Esophagus squamous epithelium (tissue), 4 donors: Measurements from ENCODE around the gene TAB2.

Experiments used
- POLR2A ChIP-seq, 4 donors: fragments of 450-650 bp; IDR thresholded peaks; one replicate each; pipeline ENCODE4 v1.6.1; 2017; ENCODE audit warnings: antibody characterized with exemption in 4 of 4, mild to moderate bottlenecking in 4 of 4, moderate library complexity in 3 of 4
- TF ChIP-seq, protein P1 (sequence below), 6 experiments: fragments of 450-650 bp in 4 of 6; fragments of 200-600 bp in 2 of 6; sonication (generic) in 2 of 6; IDR thresholded peaks; one replicate each; pipeline ENCODE4 v1.5.1; 2016 to 2019; ENCODE audit warnings: antibody characterized with exemption in 6 of 6, mild to moderate bottlenecking in 4 of 6, moderate library complexity in 4 of 6

DNA sequence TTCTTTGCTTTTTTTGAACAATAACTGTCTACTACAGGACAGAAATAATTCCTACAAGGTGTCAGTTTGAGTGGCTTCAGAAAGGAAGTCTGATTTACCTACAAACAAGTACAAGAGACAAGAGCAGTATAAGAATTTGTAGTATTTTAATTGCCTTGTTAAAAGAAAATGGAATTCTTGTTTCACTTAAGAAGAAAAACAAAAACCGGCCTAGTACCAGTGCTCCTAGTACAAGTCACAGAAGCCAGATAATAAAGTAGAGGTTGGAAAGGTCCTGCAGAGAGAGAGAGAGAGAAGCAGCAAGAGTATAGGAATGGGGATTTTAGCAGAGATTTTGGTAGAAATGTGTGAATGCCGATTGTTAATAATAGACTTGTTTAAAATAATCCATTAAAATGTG is 6.4 kb downstream of the TAB2 start:
- TF ChIP-seq, protein P1, sequence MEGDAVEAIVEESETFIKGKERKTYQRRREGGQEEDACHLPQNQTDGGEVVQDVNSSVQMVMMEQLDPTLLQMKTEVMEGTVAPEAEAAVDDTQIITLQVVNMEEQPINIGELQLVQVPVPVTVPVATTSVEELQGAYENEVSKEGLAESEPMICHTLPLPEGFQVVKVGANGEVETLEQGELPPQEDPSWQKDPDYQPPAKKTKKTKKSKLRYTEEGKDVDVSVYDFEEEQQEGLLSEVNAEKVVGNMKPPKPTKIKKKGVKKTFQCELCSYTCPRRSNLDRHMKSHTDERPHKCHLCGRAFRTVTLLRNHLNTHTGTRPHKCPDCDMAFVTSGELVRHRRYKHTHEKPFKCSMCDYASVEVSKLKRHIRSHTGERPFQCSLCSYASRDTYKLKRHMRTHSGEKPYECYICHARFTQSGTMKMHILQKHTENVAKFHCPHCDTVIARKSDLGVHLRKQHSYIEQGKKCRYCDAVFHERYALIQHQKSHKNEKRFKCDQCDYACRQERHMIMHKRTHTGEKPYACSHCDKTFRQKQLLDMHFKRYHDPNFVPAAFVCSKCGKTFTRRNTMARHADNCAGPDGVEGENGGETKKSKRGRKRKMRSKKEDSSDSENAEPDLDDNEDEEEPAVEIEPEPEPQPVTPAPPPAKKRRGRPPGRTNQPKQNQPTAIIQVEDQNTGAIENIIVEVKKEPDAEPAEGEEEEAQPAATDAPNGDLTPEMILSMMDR (IDR thresholded peaks at IDR 0.05), result no peak
- no peak for TF ChIP-seq POLR2A (IDR thresholded peaks at IDR 0.05)
